CD14-positive monocyte (primary cell): ENCODE data around the gene POLA1. TPM values are rescaled to one million over a fixed set of nuclear protein-coding genes. Genes with fewer than 3 reads are reported as not detected.

Experiments
- DNase-seq, 3 donors: peaks; one replicate each; pipeline ENCODE4 v3.0.0-alpha.2; 2011 to 2022
- H2AFZ ChIP-seq: 2 replicates; pipeline ENCODE4 v1.6.0; 2012; ENCODE audit warnings: mild to moderate bottlenecking, low read depth, low read length, inconsistent platforms; ENCODE audit not compliant: insufficient read depth, poor library complexity, severe bottlenecking
- H3K27ac ChIP-seq, 2 donors: 1 replicate in 1 of 2; 2 replicates in 1 of 2; pipeline ENCODE4 v1.5.1; 2012 to 2013; ENCODE audit warnings: low read length in 2 of 2, control low read depth in 1 of 2, inconsistent platforms in 1 of 2, low read depth in 1 of 2, mild to moderate bottlenecking in 1 of 2
- H3K27me3 ChIP-seq, 2 donors: one replicate each; pipeline versions ENCODE4 v1.6.0 to v1.6.1; 2011 to 2013; ENCODE audit warnings: low read length in 2 of 2; ENCODE audit not compliant: control insufficient read depth in 2 of 2, insufficient read depth in 2 of 2
- H3K36me3 ChIP-seq, 2 donors: replicated peaks in 1 of 2; 1 replicate in 1 of 2; 2 replicates in 1 of 2; pipeline versions ENCODE4 v1.5.1 to v1.6.1; 2012 to 2013; ENCODE audit warnings: low read length in 2 of 2, control low read depth in 1 of 2, inconsistent platforms in 1 of 2, mild to moderate bottlenecking in 1 of 2; ENCODE audit not compliant: insufficient read depth in 2 of 2, control insufficient read depth in 1 of 2
- H3K4me1 ChIP-seq, 2 donors: 1 replicate in 1 of 2; 2 replicates in 1 of 2; pipeline versions ENCODE4 v1.5.1 to v1.6.1; 2012 to 2013; ENCODE audit warnings: low read length in 2 of 2, control low read depth in 1 of 2, inconsistent platforms in 1 of 2, mild to moderate bottlenecking in 1 of 2, moderate library complexity in 1 of 2; ENCODE audit not compliant: insufficient read depth in 2 of 2, control insufficient read depth in 1 of 2
- H3K4me2 ChIP-seq: replicated peaks from 2 replicates; pipeline ENCODE3; 2012; ENCODE audit warnings: low read length, moderate library complexity, mild to moderate bottlenecking; ENCODE audit not compliant: poor library complexity, severe bottlenecking; ENCODE audit errors: extremely low read depth
- H3K4me3 ChIP-seq, 3 experiments: fragments of 200-600 bp in 1 of 3; sonication (generic) in 1 of 3; replicated peaks in 1 of 3; 1 replicate in 2 of 3; 2 replicates in 1 of 3; pipeline ENCODE4 v1.5.1; 2011 to 2013; ENCODE audit warnings: low read length in 3 of 3, mild to moderate bottlenecking in 3 of 3, control low read depth in 2 of 3, low read depth in 2 of 3, inconsistent platforms in 1 of 3, moderate library complexity in 1 of 3
- H3K79me2 ChIP-seq: 2 replicates; pipeline ENCODE4 v1.6.0; 2012; ENCODE audit warnings: mild to moderate bottlenecking, control low read depth, inconsistent platforms, low read length, moderate library complexity; ENCODE audit not compliant: insufficient read depth
- H3K9ac ChIP-seq: 2 replicates; pipeline ENCODE4 v1.6.0; 2017; ENCODE audit warnings: low read length, mild to moderate bottlenecking; ENCODE audit not compliant: insufficient read depth, poor library complexity, severe bottlenecking
- H3K9me3 ChIP-seq, 2 donors: replicated peaks in 1 of 2; 1 replicate in 1 of 2; 2 replicates in 1 of 2; pipeline versions ENCODE4 v1.5.1 to v1.6.1; 2012 to 2013; ENCODE audit warnings: low read length in 2 of 2, control low read depth in 1 of 2; ENCODE audit not compliant: control insufficient read depth in 1 of 2, insufficient read depth in 1 of 2
- H4K20me1 ChIP-seq: 2 replicates; pipeline ENCODE4 v1.6.0; 2012; ENCODE audit warnings: mild to moderate bottlenecking, low read length, control low read depth, moderate library complexity; ENCODE audit not compliant: insufficient read depth
- H3K27ac Mint-ChIP-seq, 7 donors: one replicate each; pipeline ENCODE4 v1.8.0; 2020; ENCODE audit warnings: mild to moderate bottlenecking in 7 of 7, mixed read lengths in 7 of 7, moderate library complexity in 6 of 7, inconsistent platforms in 2 of 7
- H3K27me3 Mint-ChIP-seq, 3 donors: one replicate each; pipeline ENCODE4 v1.8.0; 2021 to 2022; ENCODE audit warnings: low read depth in 3 of 3, mild to moderate bottlenecking in 3 of 3, mixed read lengths in 3 of 3, moderate library complexity in 3 of 3, inconsistent platforms in 1 of 3
- H3K36me3 Mint-ChIP-seq, 2 donors: one replicate each; pipeline ENCODE4 v1.8.0; 2020; ENCODE audit warnings: mixed read lengths in 2 of 2, inconsistent platforms in 1 of 2, mild to moderate bottlenecking in 1 of 2
- H3K4me1 Mint-ChIP-seq: one replicate; pipeline ENCODE4 v1.8.0; 2020; ENCODE audit warnings: mild to moderate bottlenecking, mixed read lengths
- H3K4me3 Mint-ChIP-seq, 2 donors: one replicate each; pipeline ENCODE4 v1.8.0; 2020; ENCODE audit warnings: mild to moderate bottlenecking in 2 of 2, mixed read lengths in 2 of 2, moderate library complexity in 1 of 2
- H3K9me3 Mint-ChIP-seq, 7 donors: one replicate each; pipeline ENCODE4 v1.8.0; 2020 to 2022; ENCODE audit warnings: mixed read lengths in 7 of 7, mild to moderate bottlenecking in 6 of 7, moderate library complexity in 6 of 7, inconsistent platforms in 2 of 7
- WGBS: methylation state at CpG from one replicate; pipeline ENCODE4 v1.1.5; 2013; ENCODE audit warnings: missing lambda C conversion rate; ENCODE audit not compliant: insufficient coverage; 5-methylcytosine and 5-hydroxymethylcytosine counted together
- intact Hi-C, 2 donors: fragments of 100-400 bp; cut with micrococcal nuclease; formaldehyde crosslinking; loops; one replicate each; pipeline versions ENCODE4 v1.15.0 to v1.15.1; 2023
- polyA plus RNA-seq, 3 donors: library from polyadenylated mRNA; depleted of rRNA in 1 of 3; unstranded in 2 of 3; stranded (reverse) in 1 of 3; fragments of 300-500 nt in 2 of 3; fragments of >200 nt in 1 of 3; fragmentation: Illumina TruSeq in 2 of 3; gene quantifications; 1 replicate in 2 of 3; 2 replicates in 1 of 3; pipeline ENCODE4 v1.2.3, GENCODE V29; 2012 to 2021
- TF ChIP-seq, protein P1 (sequence below): fragments of 200-600 bp; IDR thresholded peaks from one replicate; pipeline ENCODE4 v1.8.0; 2022; ENCODE audit warnings: antibody characterized with exemption, mild to moderate bottlenecking

The POLA1 gene
- polyA plus RNA-seq, 3 donors, result 1.2 to 1.4 (median 1.3) TPM

DNA sequence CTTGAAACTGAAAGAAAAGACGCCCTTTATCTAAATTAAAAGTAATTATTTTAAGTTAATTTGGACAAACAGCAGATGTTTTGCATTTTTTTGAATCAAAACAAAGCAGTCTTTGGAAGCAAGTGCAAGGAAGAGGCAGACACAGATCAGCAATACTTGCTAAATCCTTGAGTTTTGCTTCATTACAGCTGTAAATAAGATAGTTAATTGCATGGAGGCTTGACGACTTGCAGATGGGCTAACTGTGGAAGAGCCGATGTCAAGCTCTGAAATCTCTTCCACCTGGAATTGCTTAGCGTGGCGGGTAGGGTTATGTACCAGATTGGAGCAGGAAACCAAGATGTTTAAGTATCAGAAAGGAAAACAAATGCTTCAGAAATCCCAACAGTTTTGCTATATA is 148.8 kb downstream of the POLA1 start:
- Histone ChIP-seq H3K27me3 (peaks cover 0 to 2% of the 10 kb centered on the region in 2 donors), H4K20me1 (no peaks in the 10 kb centered on the region), H2AFZ (no peak overlapping the region), H3K27ac (no peak overlapping the region), H3K79me2 (no peaks in the 10 kb centered on the region), H3K36me3 (no peaks in the 10 kb centered on the region), H3K4me3 (no peak overlapping the region), H3K4me1 (no peaks in the 10 kb centered on the region), H3K4me2 (no peak overlapping the region), H3K9ac (no peak overlapping the region), H3K9me3 (no peaks in the 10 kb centered on the region)
- Mint-ChIP-seq H3K4me3 (no peak overlapping the region), H3K36me3 (peaks cover 3 to 8% of the 10 kb centered on the region in 2 donors), H3K4me1 (no peaks in the 10 kb centered on the region), H3K9me3 (no peaks in the 10 kb centered on the region), H3K27me3 (no peaks in the 10 kb centered on the region), H3K27ac (no peak overlapping the region)
- TF ChIP-seq, protein P1, sequence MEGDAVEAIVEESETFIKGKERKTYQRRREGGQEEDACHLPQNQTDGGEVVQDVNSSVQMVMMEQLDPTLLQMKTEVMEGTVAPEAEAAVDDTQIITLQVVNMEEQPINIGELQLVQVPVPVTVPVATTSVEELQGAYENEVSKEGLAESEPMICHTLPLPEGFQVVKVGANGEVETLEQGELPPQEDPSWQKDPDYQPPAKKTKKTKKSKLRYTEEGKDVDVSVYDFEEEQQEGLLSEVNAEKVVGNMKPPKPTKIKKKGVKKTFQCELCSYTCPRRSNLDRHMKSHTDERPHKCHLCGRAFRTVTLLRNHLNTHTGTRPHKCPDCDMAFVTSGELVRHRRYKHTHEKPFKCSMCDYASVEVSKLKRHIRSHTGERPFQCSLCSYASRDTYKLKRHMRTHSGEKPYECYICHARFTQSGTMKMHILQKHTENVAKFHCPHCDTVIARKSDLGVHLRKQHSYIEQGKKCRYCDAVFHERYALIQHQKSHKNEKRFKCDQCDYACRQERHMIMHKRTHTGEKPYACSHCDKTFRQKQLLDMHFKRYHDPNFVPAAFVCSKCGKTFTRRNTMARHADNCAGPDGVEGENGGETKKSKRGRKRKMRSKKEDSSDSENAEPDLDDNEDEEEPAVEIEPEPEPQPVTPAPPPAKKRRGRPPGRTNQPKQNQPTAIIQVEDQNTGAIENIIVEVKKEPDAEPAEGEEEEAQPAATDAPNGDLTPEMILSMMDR, result no peak
- WGBS, result no CpG with 5 or more reads among the region's 5 CpGs
- intact Hi-C loops, result no loop called here
- DNase-seq, result no peak

DNA sequence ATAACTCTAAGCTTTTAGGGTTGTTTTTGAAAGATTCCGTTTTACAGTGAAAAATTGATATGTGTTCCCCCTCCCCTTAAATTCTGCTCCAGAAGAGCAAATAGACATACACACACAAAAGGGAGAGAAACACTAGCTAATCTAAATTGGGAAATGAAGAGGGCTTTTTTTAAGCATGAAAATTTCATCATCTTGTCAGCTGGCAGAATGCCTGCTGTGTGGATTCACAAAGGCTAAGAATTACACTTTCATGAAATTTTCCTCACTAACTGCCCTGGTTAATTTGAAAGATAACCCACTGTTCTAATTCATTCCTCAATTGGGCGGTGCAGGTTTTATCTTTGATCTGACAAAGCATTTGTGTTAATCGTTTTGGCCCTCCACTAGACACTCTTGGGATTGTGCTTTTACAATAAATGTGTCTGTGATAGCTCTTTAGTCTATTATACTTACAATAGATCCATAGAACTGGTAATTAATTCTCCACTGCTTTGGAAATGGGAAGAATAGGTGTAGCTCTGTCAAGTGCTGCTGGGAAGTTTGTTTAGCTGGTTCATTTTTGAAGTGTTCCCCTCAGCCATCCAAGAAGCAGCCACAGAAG is 152.9 kb downstream of the POLA1 start:
- no peak overlapping the region for H3K27ac Mint-ChIP-seq
- WGBS, result no CpG with 5 or more reads among the region's 3 CpGs
- Histone ChIP-seq H2AFZ (no peak overlapping the region), H3K4me1 (no peaks in the 10 kb centered on the region), H3K36me3 (peaks cover 0 to 2% of the 10 kb centered on the region in 2 donors), H3K27me3 (peaks cover 0 to 4% of the 10 kb centered on the region in 2 donors), H3K4me3 (no peak overlapping the region), H3K9me3 (no peaks in the 10 kb centered on the region), H3K9ac (no peak overlapping the region), H3K27ac (no peak overlapping the region), H3K4me2 (no peak overlapping the region), H3K79me2 (no peaks in the 10 kb centered on the region), H4K20me1 (no peaks in the 10 kb centered on the region)
- no peak overlapping the region for H3K4me3 Mint-ChIP-seq
- TF ChIP-seq, protein P1, result no peak
- peaks cover 3 to 8% of the 10 kb centered on the region in 2 donors for H3K36me3 Mint-ChIP-seq
- intact Hi-C loops, result no loop called here
- DNase-seq, result no peak
- no peaks in the 10 kb centered on the region for H3K27me3 Mint-ChIP-seq
- H3K9me3 Mint-ChIP-seq, result no peaks in the 10 kb centered on the region
- no peaks in the 10 kb centered on the region for H3K4me1 Mint-ChIP-seq
